ENCODE data around the gene CIAO1. TPM values are rescaled to one million over a fixed set of nuclear protein-coding genes. Genes with fewer than 3 reads are reported as not detected.

The CIAO1 gene
- total RNA-seq, 4 donors from 2014 or later: 73.5 to 102 (median 95.6) TPM

- Histone ChIP-seq H3K9me3 (no peaks in the 10 kb centered on the region), H3K4me3 (no peak overlapping the region), H3K27me3 (no peaks in the 10 kb centered on the region), H3K27ac (no peak overlapping the region), H3K36me3 (no peaks in the 10 kb centered on the region), H3K4me1 (peaks cover 4 to 7% of the 10 kb centered on the region in 2 donors)
- DNase-seq: no peak
- TF ChIP-seq POLR2A (IDR thresholded peaks at IDR 0.05): no peak
- TF ChIP-seq CTCF (IDR thresholded peaks at IDR 0.05 in 4 of 5, conservative IDR thresholded peaks at IDR 0.05 in 1 of 5): no peak
- no peak for ATAC-seq
- intact Hi-C loops (cut with DNase I; ENCODE audit: low total_unique reads): no loop called here
- in situ Hi-C loops (cut with MboI; ENCODE audit: low sequenced_read_pairs in 4 of 4): no loop called here
Observed at GRCh38 chr2:96231316-96231715, 34.7 kb upstream of the CIAO1 start.

DNA sequence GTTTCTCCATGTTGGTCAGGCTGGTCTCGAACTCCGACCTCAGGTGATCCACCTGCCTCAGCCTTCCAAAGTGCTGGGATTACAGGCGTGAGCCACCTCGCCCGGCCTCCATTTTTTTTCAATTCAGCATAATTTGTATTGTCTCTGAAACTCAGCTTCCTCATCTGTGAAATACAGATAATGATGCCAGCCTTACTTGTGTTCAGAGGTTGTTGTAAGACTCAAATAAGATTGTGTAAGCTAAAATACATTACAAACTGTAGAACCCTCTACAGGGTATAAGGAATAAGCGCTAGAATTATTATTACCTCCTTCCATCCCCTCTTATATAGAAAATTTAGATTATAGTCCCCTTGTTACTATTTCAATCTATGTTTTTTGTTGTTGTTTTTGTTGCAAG lies 32.6 kb upstream of the CIAO1 start:
- ATAC-seq: no peak
- Histone ChIP-seq H3K4me3 (no peak overlapping the region), H3K9me3 (no peaks in the 10 kb centered on the region), H3K27me3 (no peaks in the 10 kb centered on the region), H3K27ac (no peak overlapping the region), H3K4me1 (peaks cover 8 to 9% of the 10 kb centered on the region in 2 donors), H3K36me3 (no peaks in the 10 kb centered on the region)
- in situ Hi-C loops (cut with MboI; ENCODE audit: low sequenced_read_pairs in 4 of 4) (no loop called here), intact Hi-C loops (cut with DNase I; ENCODE audit: low total_unique reads) (no loop called here)
- TF ChIP-seq CTCF (IDR thresholded peaks at IDR 0.05 in 4 of 5, conservative IDR thresholded peaks at IDR 0.05 in 1 of 5): no peak
- no peak for TF ChIP-seq POLR2A (IDR thresholded peaks at IDR 0.05)
- DNase-seq: no peak

DNA sequence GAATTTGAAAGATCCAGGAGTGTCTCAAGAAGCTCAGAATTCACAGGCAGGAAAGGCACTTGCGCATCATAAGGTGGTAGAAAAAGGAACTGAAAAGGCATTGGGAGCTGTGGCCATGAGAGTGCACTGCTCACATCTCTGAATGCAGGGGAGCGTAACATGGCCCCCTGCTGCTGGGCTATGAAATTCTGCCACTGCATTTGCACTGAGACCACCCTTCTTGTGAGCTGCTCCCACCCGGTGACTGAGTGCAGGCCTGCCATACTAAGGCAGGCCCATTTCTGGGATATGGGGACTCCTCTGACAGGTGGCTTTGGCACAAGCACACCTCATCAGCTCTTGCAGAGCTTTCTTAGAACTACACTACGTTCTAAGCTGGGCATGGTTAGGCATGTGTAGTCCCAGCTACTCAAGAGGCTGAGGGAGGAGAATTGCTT lies 32.1 kb upstream of the CIAO1 start:
- TF ChIP-seq CTCF (IDR thresholded peaks at IDR 0.05 in 4 of 5, conservative IDR thresholded peaks at IDR 0.05 in 1 of 5): no peak
- no peak for TF ChIP-seq POLR2A (IDR thresholded peaks at IDR 0.05)
- intact Hi-C loops (cut with DNase I; ENCODE audit: low total_unique reads): no loop called here
- H3K36me3 ChIP-seq: no peaks in the 10 kb centered on the region
- no peaks in the 10 kb centered on the region for H3K9me3 ChIP-seq
- in situ Hi-C loops (cut with MboI; ENCODE audit: low sequenced_read_pairs in 4 of 4): no loop called here
- DNase-seq (peak in 1 of 2 donors; percentile 8), ATAC-seq (no peak)
- no peak overlapping the region for H3K27ac ChIP-seq
- no peaks in the 10 kb centered on the region for H3K27me3 ChIP-seq
- H3K4me1 ChIP-seq: peaks cover 10 to 14% of the 10 kb centered on the region in 2 donors
- no peak overlapping the region for H3K4me3 ChIP-seq

DNA sequence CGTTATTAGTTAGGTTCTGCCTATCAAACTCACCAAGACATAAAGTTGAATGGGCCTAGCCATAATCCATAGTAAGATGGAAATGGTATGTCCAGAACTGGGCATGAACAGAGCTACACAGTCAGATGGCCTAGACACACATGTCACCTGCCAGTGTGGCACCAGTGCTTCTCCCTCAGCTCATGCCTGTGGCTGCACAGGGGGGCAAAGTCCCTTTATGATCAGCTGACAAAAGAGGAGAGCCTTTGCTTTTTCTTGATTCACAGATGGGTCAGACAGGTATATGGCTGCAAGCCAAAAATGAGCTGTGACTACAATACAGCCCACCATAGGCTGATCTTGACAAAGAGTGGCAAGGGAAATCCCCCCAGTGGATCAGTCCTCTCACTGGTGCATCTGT lies 29.1 kb upstream of the CIAO1 start:
- Histone ChIP-seq H3K27me3 (no peaks in the 10 kb centered on the region), H3K4me1 (peaks cover 36 to 37% of the 10 kb centered on the region in 2 donors), H3K9me3 (no peaks in the 10 kb centered on the region), H3K4me3 (no peak overlapping the region), H3K27ac (no peak overlapping the region), H3K36me3 (no peaks in the 10 kb centered on the region)
- no peak for ATAC-seq
- peak in 1 of 2 donors; percentile 3 for DNase-seq
- intact Hi-C loops (cut with DNase I; ENCODE audit: low total_unique reads): no loop called here
- in situ Hi-C loops (cut with MboI; ENCODE audit: low sequenced_read_pairs in 4 of 4): no loop called here
- TF ChIP-seq CTCF (IDR thresholded peaks at IDR 0.05 in 4 of 5, conservative IDR thresholded peaks at IDR 0.05 in 1 of 5) (no peak), POLR2A (IDR thresholded peaks at IDR 0.05) (no peak)

DNA sequence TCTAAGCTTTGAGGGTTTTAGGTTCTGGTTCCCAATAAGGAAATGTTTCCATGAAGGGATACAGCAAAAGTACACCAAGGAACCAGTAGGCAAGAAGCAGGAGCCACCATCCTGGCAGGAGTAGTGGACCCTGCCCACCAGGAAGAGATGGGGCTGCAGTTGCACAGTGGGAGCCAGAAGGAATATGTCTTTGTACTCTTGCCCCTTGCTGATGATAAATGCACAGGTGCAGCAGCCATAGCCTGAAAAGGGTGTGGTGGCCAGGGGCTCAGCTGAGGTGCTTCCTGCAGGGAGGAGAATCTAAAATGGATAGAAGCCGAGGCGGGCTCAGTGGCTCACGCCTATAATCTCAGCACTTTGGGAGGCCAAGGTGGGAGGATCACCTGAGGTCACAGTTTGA lies 27.8 kb upstream of the CIAO1 start:
- intact Hi-C loops (cut with DNase I; ENCODE audit: low total_unique reads) (no loop called here), in situ Hi-C loops (cut with MboI; ENCODE audit: low sequenced_read_pairs in 4 of 4) (no loop called here)
- Histone ChIP-seq H3K27ac (peak overlapping the region in 1 of 4 donors; percentile 86), H3K9me3 (no peaks in the 10 kb centered on the region), H3K4me1 (peaks cover 48 to 51% of the 10 kb centered on the region in 2 donors), H3K27me3 (no peaks in the 10 kb centered on the region), H3K4me3 (no peak overlapping the region), H3K36me3 (no peaks in the 10 kb centered on the region)
- ATAC-seq: no peak
- TF ChIP-seq POLR2A (IDR thresholded peaks at IDR 0.05) (no peak), CTCF (IDR thresholded peaks at IDR 0.05 in 4 of 5, conservative IDR thresholded peaks at IDR 0.05 in 1 of 5) (no peak)
- DNase-seq: no peak
